ENCODE data around the gene ASPG. TPM values are rescaled to one million over a fixed set of nuclear protein-coding genes. Genes with fewer than 3 reads are reported as not detected.

Gene ASPG
- total and polyA plus RNA-seq, 2 donors (not counting 3 experiments of a cell fraction or from before 2014, with no cell fraction given) = not detected

DNA sequence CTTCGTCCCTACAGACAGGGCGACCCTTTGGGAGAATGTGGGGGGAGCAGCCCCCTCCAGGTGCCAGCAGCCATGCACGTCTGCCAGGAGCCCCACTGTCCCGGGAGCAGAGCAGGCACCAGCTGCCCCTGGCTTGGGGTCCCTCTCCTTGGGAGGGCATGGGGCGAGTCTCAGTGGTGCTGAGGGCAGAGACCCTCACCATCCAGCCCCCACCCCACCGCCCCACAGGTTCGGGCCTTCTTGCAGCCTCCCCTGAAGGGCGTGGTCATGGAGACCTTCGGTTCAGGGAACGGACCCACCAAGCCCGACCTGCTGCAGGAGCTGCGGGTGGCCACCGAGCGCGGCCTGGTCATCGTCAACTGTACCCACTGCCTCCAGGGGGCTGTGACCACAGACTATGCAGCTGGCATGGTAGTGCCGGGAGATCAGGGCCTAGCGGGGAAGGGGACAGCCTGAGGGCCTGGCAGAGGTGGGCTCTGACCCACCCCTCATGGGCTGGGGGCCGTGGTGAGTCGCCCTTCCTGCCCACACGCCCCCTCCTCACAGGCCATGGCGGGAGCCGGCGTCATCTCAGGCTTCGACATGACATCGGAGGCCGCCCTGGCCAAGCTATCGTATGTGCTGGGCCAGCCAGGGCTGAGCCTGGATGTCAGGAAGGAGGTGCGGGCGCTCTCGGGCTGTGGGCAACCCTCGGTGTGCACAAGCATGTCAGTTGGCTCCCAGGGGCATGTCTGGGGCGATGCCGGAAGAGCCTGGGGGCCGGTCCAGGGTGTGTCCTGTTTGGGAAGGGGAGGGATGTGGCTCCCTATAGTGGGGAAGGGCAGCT, 18.8 kb downstream of the ASPG start:
- Histone ChIP-seq H3K4me3 (replicated peaks in 1 of 3; ENCODE audit: insufficient read depth in 1 of 3, low read depth in 1 of 3, low read length in 3 of 3) (no peak overlapping the region), H3K79me2 (ENCODE audit: control insufficient read depth, insufficient read depth, low read length) (no peaks in the 10 kb centered on the region), H4K20me1 (replicated peaks; ENCODE audit: control insufficient read depth, extremely low read depth, insufficient read depth, low read length) (no peaks in the 10 kb centered on the region), H3K4me2 (ENCODE audit: insufficient read depth, low read length) (no peak overlapping the region), H3K9me1 (replicated peaks; ENCODE audit: control insufficient read depth, extremely low read depth, insufficient read depth, low read length) (no peaks in the 10 kb centered on the region), H2AFZ (ENCODE audit: low read depth, low read length) (no peak overlapping the region), H3K9ac (replicated peaks; ENCODE audit: extremely low read depth, insufficient read depth, low read length) (no peak overlapping the region), H3K4me1 (ENCODE audit: control insufficient read depth, extremely low read depth, insufficient read depth, low read length) (no peaks in the 10 kb centered on the region), H3K27me3 (ENCODE audit: control insufficient read depth in 2 of 2, insufficient read depth in 2 of 2, low read length in 2 of 2) (no peaks in the 10 kb centered on the region), H3K27ac (ENCODE audit: insufficient read depth, low read depth, low read length) (no peak overlapping the region), H3K36me3 (ENCODE audit: control insufficient read depth in 2 of 2, extremely low read depth in 1 of 2, insufficient read depth in 2 of 2, low read length in 2 of 2) (no peaks in the 10 kb centered on the region), H3K9me3 (replicated peaks; ENCODE audit: control insufficient read depth, insufficient read depth, low read length) (no peaks in the 10 kb centered on the region)
- POLR2A ChIA-PET = no interaction called here
- no peak for TF ChIP-seq JUN (IDR thresholded peaks at IDR 0.05; ENCODE audit: borderline replicate concordance, insufficient read depth, insufficient read length, low read depth)
- TF ChIP-seq GATA2 (IDR thresholded peaks at IDR 0.05; ENCODE audit: insufficient read depth, insufficient read length, low read depth, low read length) = no peak
- no TSS peak for BruUV-seq (replicated peaks)
- no peak for FAIRE-seq
- DNase-seq (ENCODE audit: low read depth, low spot score) = no peak
- intact Hi-C loops (cut with micrococcal nuclease) = no loop called here
- CTCF ChIA-PET = interaction anchor here (1.2 to 1.4 kb wide), 2 partner anchors 8 to 460 kb away, joined by 3 to 4 read pairs; no protein-coding TSS in a partner anchor
- dilution Hi-C loops (cut with MboI; ENCODE audit: extremely low pct_ligation_motif_present, low sequenced_read_pairs) = no loop called here

DNA sequence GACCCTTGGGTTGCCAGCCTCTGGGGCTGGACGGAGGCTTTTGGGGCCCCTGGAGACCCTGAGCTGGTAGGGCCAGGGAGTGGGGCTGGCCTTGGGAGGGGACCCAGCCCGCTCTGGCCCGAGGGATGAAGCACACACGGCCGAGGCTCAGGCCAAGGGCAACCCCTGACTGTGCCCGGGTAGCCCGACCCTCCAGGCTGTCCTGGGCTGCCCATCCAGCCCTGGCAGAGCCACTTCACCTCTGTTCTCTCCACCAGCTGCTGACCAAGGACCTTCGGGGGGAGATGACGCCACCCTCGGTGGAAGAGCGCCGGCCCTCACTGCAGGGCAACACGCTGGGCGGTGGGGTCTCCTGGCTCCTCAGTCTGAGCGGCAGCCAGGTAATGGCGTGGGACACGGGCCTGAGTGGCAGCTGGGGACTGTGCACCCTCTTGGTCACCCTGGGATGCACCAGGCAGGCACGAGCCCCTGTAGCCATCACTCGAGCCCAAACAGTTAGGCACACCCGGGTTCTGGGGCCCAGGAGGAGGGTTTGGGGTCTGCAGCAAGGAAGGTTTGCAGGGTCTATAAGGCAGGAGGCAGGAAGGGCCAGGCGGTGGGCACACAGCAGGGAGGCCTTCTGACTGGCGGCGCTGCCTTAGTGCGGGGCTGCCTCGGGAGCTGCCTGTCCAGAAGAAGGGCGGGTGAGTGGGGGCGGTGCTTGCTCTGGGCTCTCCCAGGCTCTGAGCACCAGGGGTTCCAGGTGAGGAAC, 19.7 kb downstream of the ASPG start:
- H3K4me3 ChIP-seq (replicated peaks in 1 of 3; ENCODE audit: insufficient read depth in 1 of 3, low read depth in 1 of 3, low read length in 3 of 3) = no peak overlapping the region
- H3K27me3 ChIP-seq (ENCODE audit: control insufficient read depth in 2 of 2, insufficient read depth in 2 of 2, low read length in 2 of 2) = no peaks in the 10 kb centered on the region
- CTCF ChIA-PET = interaction anchor here (1.4 kb wide), 1 partner anchor 9 kb away, joined by 4 read pairs; no protein-coding TSS in a partner anchor
- H3K9me3 ChIP-seq (replicated peaks; ENCODE audit: control insufficient read depth, insufficient read depth, low read length) = no peaks in the 10 kb centered on the region
- FAIRE-seq = no peak
- no peak for DNase-seq (ENCODE audit: low read depth, low spot score)
- H3K36me3 ChIP-seq (ENCODE audit: control insufficient read depth in 2 of 2, extremely low read depth in 1 of 2, insufficient read depth in 2 of 2, low read length in 2 of 2) = no peaks in the 10 kb centered on the region
- H3K9me1 ChIP-seq (replicated peaks; ENCODE audit: control insufficient read depth, extremely low read depth, insufficient read depth, low read length) = no peaks in the 10 kb centered on the region
- no peak overlapping the region for H2AFZ ChIP-seq (ENCODE audit: low read depth, low read length)
- POLR2A ChIA-PET = no interaction called here
- H3K4me1 ChIP-seq (ENCODE audit: control insufficient read depth, extremely low read depth, insufficient read depth, low read length) = no peaks in the 10 kb centered on the region
- H3K9ac ChIP-seq (replicated peaks; ENCODE audit: extremely low read depth, insufficient read depth, low read length) = no peak overlapping the region
- H4K20me1 ChIP-seq (replicated peaks; ENCODE audit: control insufficient read depth, extremely low read depth, insufficient read depth, low read length) = no peaks in the 10 kb centered on the region
- BruUV-seq (replicated peaks) = no TSS peak
- dilution Hi-C loops (cut with MboI; ENCODE audit: extremely low pct_ligation_motif_present, low sequenced_read_pairs) = no loop called here
- intact Hi-C loops (cut with micrococcal nuclease) = no loop called here
- TF ChIP-seq GATA2 (IDR thresholded peaks at IDR 0.05; ENCODE audit: insufficient read depth, insufficient read length, low read depth, low read length) = no peak
- no peak for TF ChIP-seq CTCF (IDR thresholded peaks at IDR 0.05; ENCODE audit: extremely low read depth in 1 of 2, insufficient read depth in 1 of 2, low read depth in 1 of 2, low read length in 2 of 2)
- no peak for TF ChIP-seq POLR2AphosphoS5 (IDR thresholded peaks at IDR 0.05; ENCODE audit: insufficient read depth, low read depth, low read length)
- TF ChIP-seq EZH2 (IDR thresholded peaks at IDR 0.05; ENCODE audit: borderline replicate concordance, low read depth, low read length, severe bottlenecking) = no peak
- TF ChIP-seq JUN (IDR thresholded peaks at IDR 0.05; ENCODE audit: borderline replicate concordance, insufficient read depth, insufficient read length, low read depth) = no peak
- no peak for TF ChIP-seq MYC (IDR thresholded peaks at IDR 0.05; ENCODE audit: low read depth, low read length)
- TF ChIP-seq POLR2A (IDR thresholded peaks at IDR 0.05; ENCODE audit: low read depth, low read length) = no peak
- no peak for TF ChIP-seq MAX (IDR thresholded peaks at IDR 0.05; ENCODE audit: insufficient read depth, insufficient read length)
- no peak for TF ChIP-seq FOS (IDR thresholded peaks at IDR 0.05; ENCODE audit: borderline replicate concordance, insufficient read depth, low read length)
- no peak overlapping the region for H3K4me2 ChIP-seq (ENCODE audit: insufficient read depth, low read length)
- no peaks in the 10 kb centered on the region for H3K79me2 ChIP-seq (ENCODE audit: control insufficient read depth, insufficient read depth, low read length)
- no peak overlapping the region for H3K27ac ChIP-seq (ENCODE audit: insufficient read depth, low read depth, low read length)

All from endothelial cell of umbilical vein (primary cell).